ENCODE measurements around the gene SEL1L3. TPM values are rescaled to one million over a fixed set of nuclear protein-coding genes. Genes with fewer than 3 reads are reported as not detected.

The SEL1L3 gene
- total RNA-seq, 1 donor from 2014 or later: 62.7 TPM

DNA sequence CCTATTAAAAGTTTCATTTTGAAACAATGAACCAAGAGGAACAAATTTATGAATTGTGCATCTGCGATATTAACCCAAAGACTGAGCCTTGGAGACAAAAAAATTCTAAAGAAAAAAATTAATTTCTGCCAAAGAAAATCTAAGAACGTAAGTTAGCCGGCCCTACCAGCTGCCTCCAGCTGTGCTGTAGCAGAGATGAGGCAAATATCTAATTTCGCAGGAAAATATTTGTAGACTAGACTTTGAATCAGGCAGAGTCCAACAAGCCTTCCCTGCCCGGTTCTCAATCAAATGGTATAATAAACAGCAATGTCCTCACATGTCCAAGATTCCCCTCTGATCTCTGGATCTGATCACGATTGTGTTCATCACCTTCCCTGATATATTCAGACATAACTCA lies 30.0 kb upstream of the SEL1L3 start:
- H3K4me1 Mint-ChIP-seq (ENCODE audit: low read depth): peaks cover 6% of the 10 kb centered on the region

DNA sequence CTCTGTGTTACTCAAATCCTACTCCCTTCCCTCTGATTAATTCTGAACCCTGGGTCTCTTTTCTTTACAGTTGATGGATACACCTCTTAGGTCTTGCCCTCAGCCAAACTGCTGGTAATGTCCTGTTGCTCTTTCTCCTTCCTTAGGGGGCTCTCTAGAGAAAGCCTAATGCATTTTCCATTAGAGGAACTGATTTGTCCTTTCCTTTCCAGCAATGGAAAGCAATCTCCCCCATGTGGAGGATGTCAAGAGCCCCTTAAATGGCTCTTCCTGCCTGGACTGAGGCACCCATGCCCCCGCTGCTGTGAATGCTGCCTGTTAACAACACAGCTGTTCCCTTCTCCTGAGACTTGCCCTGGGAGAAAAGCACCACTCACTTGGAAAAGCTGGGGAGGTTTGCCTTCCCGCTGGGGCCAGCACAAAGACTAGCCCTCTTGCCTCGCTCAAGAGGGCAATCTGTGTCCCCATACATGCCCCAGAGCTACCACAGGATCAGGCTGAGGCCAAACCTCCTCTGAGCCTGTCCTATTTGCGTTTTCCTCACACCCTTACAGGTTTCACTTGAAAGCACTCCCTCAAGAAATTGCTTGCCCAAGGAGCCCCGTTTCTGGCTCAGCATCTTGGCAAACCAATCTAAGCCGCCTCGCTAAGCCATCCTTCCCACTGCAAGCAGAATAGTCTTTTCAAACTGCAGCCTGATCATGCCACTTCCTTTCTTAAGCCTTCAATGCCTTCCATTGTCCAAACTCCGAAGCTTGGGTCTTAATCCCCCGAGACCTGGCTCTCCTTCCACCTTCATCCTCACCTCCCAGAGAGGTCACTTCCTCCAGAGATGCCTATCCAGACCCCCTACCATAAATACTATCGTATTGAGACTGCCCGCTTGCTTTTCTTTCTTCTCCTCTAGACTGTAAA lies 28.0 kb upstream of the SEL1L3 start:
- peaks cover 12% of the 10 kb centered on the region for H3K27me3 Mint-ChIP-seq
- H3K9me3 Mint-ChIP-seq (ENCODE audit: low read depth): no peaks in the 10 kb centered on the region
- H3K36me3 Mint-ChIP-seq (ENCODE audit: insufficient read depth): no peaks in the 10 kb centered on the region
- H3K4me1 Mint-ChIP-seq (ENCODE audit: low read depth): peaks cover 2% of the 10 kb centered on the region
- TF ChIP-seq CTCF (IDR thresholded peaks at IDR 0.05; ENCODE audit: unreplicated experiment): no peak
- DNase-seq (ENCODE audit: low spot score, unreplicated experiment): no peak
- no peak overlapping the region for H3K27ac Mint-ChIP-seq
- H3K4me3 Mint-ChIP-seq (ENCODE audit: low read depth): no peak overlapping the region

More for the DNA sequence above, 30.0 kb upstream of the SEL1L3 start:
- DNase-seq (ENCODE audit: low spot score, unreplicated experiment): no peak
- Mint-ChIP-seq H3K36me3 (ENCODE audit: insufficient read depth) (no peaks in the 10 kb centered on the region), H3K27ac (no peak overlapping the region), H3K9me3 (ENCODE audit: low read depth) (no peaks in the 10 kb centered on the region), H3K4me3 (ENCODE audit: low read depth) (no peak overlapping the region), H3K27me3 (peaks cover 12% of the 10 kb centered on the region)
- no peak for TF ChIP-seq CTCF (IDR thresholded peaks at IDR 0.05; ENCODE audit: unreplicated experiment)

GRCh38 chr4:25889589-25890503 lies 27.1 kb upstream of the SEL1L3 start:
- no peak overlapping the region for H3K4me3 Mint-ChIP-seq (ENCODE audit: low read depth)
- DNase-seq (ENCODE audit: low spot score, unreplicated experiment): no peak
- no peaks in the 10 kb centered on the region for H3K9me3 Mint-ChIP-seq (ENCODE audit: low read depth)
- H3K36me3 Mint-ChIP-seq (ENCODE audit: insufficient read depth): no peaks in the 10 kb centered on the region
- H3K27me3 Mint-ChIP-seq: peaks cover 12% of the 10 kb centered on the region
- H3K4me1 Mint-ChIP-seq (ENCODE audit: low read depth): peaks cover 2% of the 10 kb centered on the region
- no peak for TF ChIP-seq CTCF (IDR thresholded peaks at IDR 0.05; ENCODE audit: unreplicated experiment)
- H3K27ac Mint-ChIP-seq: no peak overlapping the region

- peaks cover 12% of the 10 kb centered on the region for H3K27me3 Mint-ChIP-seq
- no peak for TF ChIP-seq CTCF (IDR thresholded peaks at IDR 0.05; ENCODE audit: unreplicated experiment)
- H3K36me3 Mint-ChIP-seq (ENCODE audit: insufficient read depth): no peaks in the 10 kb centered on the region
- no peak for DNase-seq (ENCODE audit: low spot score, unreplicated experiment)
- H3K4me3 Mint-ChIP-seq (ENCODE audit: low read depth): no peak overlapping the region
- peaks cover 8% of the 10 kb centered on the region for H3K4me1 Mint-ChIP-seq (ENCODE audit: low read depth)
- no peak overlapping the region for H3K27ac Mint-ChIP-seq
- H3K9me3 Mint-ChIP-seq (ENCODE audit: low read depth): no peaks in the 10 kb centered on the region
These were observed 26.0 kb upstream of the SEL1L3 start for GRCh38 chr4:25888781-25889180.
